ENCODE results near the gene PYDC2. TPM values are rescaled to one million over a fixed set of nuclear protein-coding genes. Genes with fewer than 3 reads are reported as not detected.
"Not testable (repeated sequence)": the region's sequence is repeated elsewhere in the genome, so short reads cannot be mapped to it uniquely, and the experiment has no call there.

Gene PYDC2
- total RNA-seq, 1 experiment from 2014 or later = not detected

DNA sequence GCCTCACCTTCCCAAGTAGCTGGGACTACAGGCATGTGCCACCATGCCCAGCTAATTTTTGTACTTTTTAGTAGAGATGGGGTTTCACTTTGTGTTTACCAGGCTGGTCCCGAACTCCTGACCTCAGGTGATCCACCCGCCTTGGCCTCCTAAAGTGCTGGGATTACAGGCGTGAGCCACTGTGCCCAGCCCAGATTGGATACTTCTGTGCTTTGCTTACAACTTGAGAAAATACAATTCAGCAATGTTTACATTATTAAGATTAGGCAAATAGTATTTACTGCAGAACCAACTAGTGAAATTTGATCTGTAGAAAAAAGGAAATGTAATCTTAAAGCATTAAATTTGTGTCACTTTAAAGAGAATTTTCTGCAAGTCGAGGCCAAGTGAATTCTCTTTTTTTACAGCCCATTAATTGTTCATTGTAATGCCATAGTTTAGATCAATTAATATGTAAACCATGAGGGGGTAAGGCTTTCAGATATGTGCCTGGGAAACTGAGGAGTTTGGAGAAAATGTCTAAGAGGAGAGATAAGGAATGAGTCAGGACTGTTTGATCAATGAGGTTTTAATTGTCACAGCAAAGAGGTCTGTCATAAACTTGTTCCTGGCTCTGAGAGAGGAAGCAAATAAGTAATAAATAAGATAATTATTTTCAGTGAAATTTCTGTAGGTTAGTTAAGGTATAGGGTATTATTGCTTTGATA, 15.3 kb downstream of the PYDC2 start:
- no peaks in the 10 kb centered on the region for H3K79me2 ChIP-seq (ENCODE audit: insufficient read depth, low read length)
- no peaks in the 10 kb centered on the region for H3K27me3 Mint-ChIP-seq (ENCODE audit: low read depth)
- H2AFZ ChIP-seq (ENCODE audit: low read length) = no peak overlapping the region
- H3K27ac Mint-ChIP-seq = peak overlapping the region in 1 of 3 experiments; percentile 40; a peak in 2 of 7 replicates
- no peaks in the 10 kb centered on the region for H3K36me3 Mint-ChIP-seq (ENCODE audit: insufficient read depth in 1 of 3, low read depth in 3 of 3)
- H4K20me1 ChIP-seq (ENCODE audit: control insufficient read depth, insufficient read depth, insufficient read length) = no peaks in the 10 kb centered on the region
- H3K27ac ChIP-seq (ENCODE audit: insufficient read length, low read depth, low read length) = no peak overlapping the region
- no peaks in the 10 kb centered on the region for H3K27me3 ChIP-seq (ENCODE audit: insufficient read depth, low read length)
- TF ChIP-seq, protein P1, sequence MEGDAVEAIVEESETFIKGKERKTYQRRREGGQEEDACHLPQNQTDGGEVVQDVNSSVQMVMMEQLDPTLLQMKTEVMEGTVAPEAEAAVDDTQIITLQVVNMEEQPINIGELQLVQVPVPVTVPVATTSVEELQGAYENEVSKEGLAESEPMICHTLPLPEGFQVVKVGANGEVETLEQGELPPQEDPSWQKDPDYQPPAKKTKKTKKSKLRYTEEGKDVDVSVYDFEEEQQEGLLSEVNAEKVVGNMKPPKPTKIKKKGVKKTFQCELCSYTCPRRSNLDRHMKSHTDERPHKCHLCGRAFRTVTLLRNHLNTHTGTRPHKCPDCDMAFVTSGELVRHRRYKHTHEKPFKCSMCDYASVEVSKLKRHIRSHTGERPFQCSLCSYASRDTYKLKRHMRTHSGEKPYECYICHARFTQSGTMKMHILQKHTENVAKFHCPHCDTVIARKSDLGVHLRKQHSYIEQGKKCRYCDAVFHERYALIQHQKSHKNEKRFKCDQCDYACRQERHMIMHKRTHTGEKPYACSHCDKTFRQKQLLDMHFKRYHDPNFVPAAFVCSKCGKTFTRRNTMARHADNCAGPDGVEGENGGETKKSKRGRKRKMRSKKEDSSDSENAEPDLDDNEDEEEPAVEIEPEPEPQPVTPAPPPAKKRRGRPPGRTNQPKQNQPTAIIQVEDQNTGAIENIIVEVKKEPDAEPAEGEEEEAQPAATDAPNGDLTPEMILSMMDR (conservative IDR thresholded peaks at IDR 0.05) = no peak
- no CpG with 5 or more reads among the region's 4 CpGs for whole genome bisulfite sequencing (ENCODE audit: extremely low coverage, insufficient read length, low lambda C conversion rate)
- H2BK5ac ChIP-seq (ENCODE audit: insufficient read length, low read length) = no peak overlapping the region
- no peaks in the 10 kb centered on the region for H3K23me2 ChIP-seq (ENCODE audit: insufficient read length, low read depth, low read length, poor library complexity, severe bottlenecking)
- H3T11ph ChIP-seq (ENCODE audit: low read length) = no peak overlapping the region
- H4K91ac ChIP-seq (ENCODE audit: insufficient read length, low read depth, low read length) = no peak overlapping the region
- H2BK20ac ChIP-seq (ENCODE audit: low read depth, low read length, poor library complexity, severe bottlenecking) = no peak overlapping the region
- no peak overlapping the region for H3K4me2 ChIP-seq (ENCODE audit: insufficient read depth, insufficient read length, low read length)
- no peak overlapping the region for H3K18ac ChIP-seq (ENCODE audit: insufficient read length, low read depth, low read length)
- H3K9ac ChIP-seq (ENCODE audit: extremely low read depth, insufficient read length, low read length) = no peak overlapping the region
- H2BK12ac ChIP-seq (ENCODE audit: insufficient read length, low read depth, low read length) = no peak overlapping the region
- no peak overlapping the region for H3K4me3 Mint-ChIP-seq
- no peaks in the 10 kb centered on the region for H3K9me3 ChIP-seq (ENCODE audit: control insufficient read depth, low read depth, low read length)
- no peak for DNase-seq
- H2BK15ac ChIP-seq (ENCODE audit: low read depth, low read length) = no peak overlapping the region
- H2AK5ac ChIP-seq (ENCODE audit: insufficient read length, low read length) = no peak overlapping the region
- H4K8ac ChIP-seq (replicated peaks; ENCODE audit: insufficient read length, low read depth, low read length) = no peak overlapping the region
- H2BK120ac ChIP-seq (ENCODE audit: low read depth, low read length, poor library complexity, severe bottlenecking) = no peak overlapping the region
- no peaks in the 10 kb centered on the region for H3K79me1 ChIP-seq (ENCODE audit: insufficient read depth, low read depth, low read length, poor library complexity, severe bottlenecking)
- no peak overlapping the region for H3K56ac ChIP-seq (ENCODE audit: insufficient read length, low read depth, low read length)
- H3K4me1 ChIP-seq (ENCODE audit: insufficient read depth, low read length) = no peaks in the 10 kb centered on the region
- H3K9me3 Mint-ChIP-seq = 0 out of 5 replicates have a peak, but pooled peaks cover 0 to 3% of the 10 kb centered on the region in 2 experiments
- H3K4ac ChIP-seq (ENCODE audit: low read depth, low read length) = no peak overlapping the region
- no peak overlapping the region for H4K5ac ChIP-seq (ENCODE audit: insufficient read length, low read depth, low read length)
- peaks cover 3% of the 10 kb centered on the region in 2 experiments; a peak in 3 of 4 replicates for H3K4me1 Mint-ChIP-seq
- no peak overlapping the region for H3K23ac ChIP-seq (ENCODE audit: insufficient read length, low read depth, low read length)
- no peak overlapping the region for H3K14ac ChIP-seq (ENCODE audit: insufficient read depth, low read length)

DNA sequence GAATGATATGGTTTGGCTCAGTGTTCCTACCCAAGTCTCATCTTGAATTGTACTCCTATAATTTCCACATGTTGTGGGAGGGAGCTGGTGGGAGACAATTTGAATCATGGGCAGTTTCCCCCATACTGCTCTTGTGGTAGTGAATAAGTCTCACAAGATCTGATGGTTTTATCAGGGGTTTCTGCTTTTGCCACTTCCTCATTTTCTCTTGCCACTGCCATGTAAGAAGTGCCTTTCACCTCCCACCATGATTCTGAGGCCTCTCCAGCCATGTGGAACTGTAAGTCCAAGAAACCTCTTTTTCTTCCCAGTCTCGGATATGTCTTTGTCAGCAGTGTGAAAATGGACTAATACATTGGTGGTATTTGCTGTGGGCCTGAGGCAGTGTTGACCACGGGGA, 23.0 kb downstream of the PYDC2 start:
- not testable (repeated sequence) for H2BK15ac ChIP-seq (ENCODE audit: low read depth, low read length); H3K4me2 ChIP-seq (ENCODE audit: insufficient read depth, insufficient read length, low read length); H3K27ac ChIP-seq (ENCODE audit: insufficient read length, low read depth, low read length); H3K4me1 Mint-ChIP-seq; H3K23me2 ChIP-seq (ENCODE audit: insufficient read length, low read depth, low read length, poor library complexity, severe bottlenecking); H3K79me2 ChIP-seq (ENCODE audit: insufficient read depth, low read length); H4K8ac ChIP-seq (replicated peaks; ENCODE audit: insufficient read length, low read depth, low read length); H3K79me1 ChIP-seq (ENCODE audit: insufficient read depth, low read depth, low read length, poor library complexity, severe bottlenecking); H2AK5ac ChIP-seq (ENCODE audit: insufficient read length, low read length); H4K91ac ChIP-seq (ENCODE audit: insufficient read length, low read depth, low read length); H3K4me1 ChIP-seq (ENCODE audit: insufficient read depth, low read length); H3K56ac ChIP-seq (ENCODE audit: insufficient read length, low read depth, low read length); H2BK12ac ChIP-seq (ENCODE audit: insufficient read length, low read depth, low read length); H2BK120ac ChIP-seq (ENCODE audit: low read depth, low read length, poor library complexity, severe bottlenecking); H3K4me3 Mint-ChIP-seq; H3K27me3 ChIP-seq (ENCODE audit: insufficient read depth, low read length); H3K9ac ChIP-seq (ENCODE audit: extremely low read depth, insufficient read length, low read length); H3K23ac ChIP-seq (ENCODE audit: insufficient read length, low read depth, low read length); H4K5ac ChIP-seq (ENCODE audit: insufficient read length, low read depth, low read length); H3K27me3 Mint-ChIP-seq (ENCODE audit: low read depth); H2AFZ ChIP-seq (ENCODE audit: low read length); H3K4ac ChIP-seq (ENCODE audit: low read depth, low read length); H3K9me3 ChIP-seq (ENCODE audit: control insufficient read depth, low read depth, low read length); H3T11ph ChIP-seq (ENCODE audit: low read length); H3K18ac ChIP-seq (ENCODE audit: insufficient read length, low read depth, low read length); H2BK20ac ChIP-seq (ENCODE audit: low read depth, low read length, poor library complexity, severe bottlenecking); H4K20me1 ChIP-seq (ENCODE audit: control insufficient read depth, insufficient read depth, insufficient read length); DNase-seq; H2BK5ac ChIP-seq (ENCODE audit: insufficient read length, low read length); H3K14ac ChIP-seq (ENCODE audit: insufficient read depth, low read length)
- peak overlapping the region in 1 of 3 experiments; percentile 59; a peak in 1 of 7 replicates for H3K27ac Mint-ChIP-seq
- peaks cover 13 to 16% of the 10 kb centered on the region in 2 experiments; a peak in 4 of 5 replicates for H3K9me3 Mint-ChIP-seq
- peaks cover 4 to 20% (median 6%) of the 10 kb centered on the region in 3 experiments; a peak in 6 of 7 replicates for H3K36me3 Mint-ChIP-seq (ENCODE audit: insufficient read depth in 1 of 3, low read depth in 3 of 3)
- WGBS (ENCODE audit: extremely low coverage, insufficient read length, low lambda C conversion rate) = no CpG with 5 or more reads among the region's 2 CpGs
